AG10803 (cell line): Measurements from ENCODE around the gene CEP112.

ENCODE experiments used
- DNase-seq: peaks from one replicate; pipeline ENCODE4 v3.0.0; 2010; ENCODE audit warnings: low read depth
- H3K4me3 ChIP-seq: 2 replicates; pipeline ENCODE4 v1.5.1; 2011; ENCODE audit warnings: mild to moderate bottlenecking, low read length, control low read depth
- CTCF ChIP-seq: conservative IDR thresholded peaks from 2 replicates; pipeline ENCODE4 v1.5.1; 2011; ENCODE audit warnings: mild to moderate bottlenecking, low read length, control low read depth, inconsistent platforms

Gene CEP112

DNA sequence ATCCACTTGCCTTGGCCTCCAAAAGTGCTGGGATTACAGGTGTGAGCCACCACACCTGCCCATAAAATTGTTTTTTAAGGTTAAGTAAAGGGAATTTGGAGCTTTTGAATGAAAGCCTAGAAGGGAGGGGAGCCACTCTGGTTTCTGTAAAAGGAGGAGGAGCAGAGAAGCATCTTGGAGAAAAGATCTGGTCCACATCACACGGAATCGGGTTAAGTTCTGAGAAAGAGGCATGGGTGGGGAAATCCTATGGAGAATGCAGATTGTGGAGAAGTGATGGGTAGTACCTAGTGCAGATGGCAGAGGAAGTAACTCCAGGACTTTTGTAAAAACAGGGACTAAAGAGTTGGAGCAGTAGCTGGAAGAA is 18.3 kb upstream of the CEP112 start:
- no peak for DNase-seq
- TF ChIP-seq CTCF = no peak

GRCh38 chr17:66207936-66208335 is 16.0 kb upstream of the CEP112 start:
- TF ChIP-seq CTCF = no peak
- DNase-seq = no peak
- no peak overlapping the region for H3K4me3 ChIP-seq

More for the DNA sequence above, 18.3 kb upstream of the CEP112 start:
- no peak overlapping the region for H3K4me3 ChIP-seq

DNA sequence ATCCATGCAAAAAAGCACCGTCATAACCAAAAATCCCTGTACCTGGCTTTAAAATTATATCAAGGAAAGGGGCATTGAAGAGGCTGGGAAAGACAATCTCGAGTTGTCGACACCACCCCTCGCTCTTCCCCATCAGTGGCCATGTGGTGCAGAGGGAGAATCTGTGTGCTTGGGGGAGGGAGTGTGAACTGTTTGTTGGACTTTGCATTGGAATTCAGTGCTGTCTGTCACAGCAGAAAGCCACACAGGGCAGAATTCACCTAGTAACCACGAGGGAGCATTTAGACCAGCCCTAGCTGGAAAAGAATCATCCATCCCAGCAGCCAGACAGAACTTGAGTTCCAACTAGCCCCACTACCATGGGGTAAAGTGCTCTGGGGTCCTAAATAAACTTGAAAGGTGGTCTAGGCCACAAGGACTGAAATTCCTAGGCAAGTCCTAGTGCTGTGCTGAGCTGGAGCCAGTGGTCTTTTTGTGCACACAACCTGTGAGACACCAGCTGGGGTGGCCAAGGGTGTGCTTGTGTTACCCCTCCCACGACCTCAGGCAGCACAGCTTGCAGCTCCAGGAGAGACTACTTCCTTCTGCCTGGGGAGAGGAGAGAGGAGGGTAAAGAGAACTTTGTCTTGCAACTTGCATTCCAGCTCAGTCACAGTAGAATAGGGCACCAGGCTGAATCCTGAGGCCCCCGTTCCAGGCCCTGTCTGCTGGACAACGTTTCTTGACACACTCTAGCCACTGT is 11.5 kb upstream of the CEP112 start:
- H3K4me3 ChIP-seq = no peak overlapping the region
- TF ChIP-seq CTCF = no peak
- no peak for DNase-seq

GRCh38 chr17:66200685-66201092 is 8.8 kb upstream of the CEP112 start:
- H3K4me3 ChIP-seq = no peak overlapping the region
- peak; percentile 84 for DNase-seq
- peak; percentile 81 for TF ChIP-seq CTCF

DNA sequence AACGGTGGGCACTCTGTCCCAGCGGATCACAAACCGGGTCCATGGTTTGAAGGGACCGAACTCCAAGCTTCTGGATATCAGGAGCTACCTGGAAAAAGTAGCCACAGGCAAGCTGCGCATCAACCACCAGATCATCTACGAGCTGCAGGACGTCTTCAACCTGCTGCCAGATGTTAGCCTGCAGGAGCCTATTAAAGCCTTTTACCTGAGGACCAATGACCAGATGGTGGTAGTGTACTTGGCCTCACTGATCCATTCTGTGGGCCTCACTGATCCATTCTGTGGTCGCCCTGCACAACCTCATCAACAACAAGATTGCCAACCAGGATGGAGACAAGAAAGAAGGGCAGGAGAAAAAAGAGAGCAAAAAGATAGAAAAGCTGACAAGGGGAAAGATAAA is 6.3 kb upstream of the CEP112 start:
- no peak for TF ChIP-seq CTCF
- no peak for DNase-seq
- H3K4me3 ChIP-seq = no peak overlapping the region

DNA sequence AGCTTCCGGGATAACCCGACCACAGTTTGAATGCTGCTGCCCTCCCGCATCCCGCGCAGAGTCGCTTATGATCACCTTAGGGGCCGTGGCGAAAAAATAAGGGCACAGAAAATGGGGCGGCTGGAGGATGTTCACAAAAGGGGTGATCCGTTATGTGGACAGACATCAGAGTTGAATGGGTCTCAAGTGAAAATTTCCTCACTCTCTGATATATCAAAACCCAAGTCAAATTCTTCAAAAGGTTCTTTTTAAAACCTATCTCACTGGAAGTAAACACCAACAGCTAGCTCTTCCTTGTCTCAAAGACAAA is 400 bp upstream of the CEP112 start:
- TF ChIP-seq CTCF = no peak
- DNase-seq = peak; percentile 0
- H3K4me3 ChIP-seq = peak overlapping the region; percentile 70

- no peak for TF ChIP-seq CTCF
- DNase-seq = peak; percentile 56
- H3K4me3 ChIP-seq = peak overlapping the region; percentile 70
Measured at GRCh38 chr17:66190738-66191592, 968 bp downstream of the CEP112 start.
